Measurements from ENCODE around the gene OGT. TPM values are rescaled to one million over a fixed set of nuclear protein-coding genes. Genes with fewer than 3 reads are reported as not detected.
A peak's percentile ranks its signal among the peaks of the same experiment; 100 is the strongest.

Gene OGT
- total and polyA plus RNA-seq, 5 experiments from 2014 or later, result 29.7 to 675 (median 32.7) TPM

GRCh38 chrX:71514367-71515037 is 18.4 kb upstream of the OGT start:
- H3K4me1 Mint-ChIP-seq, result peaks cover 12 to 22% (median 18%) of the 10 kb centered on the region in 4 donors
- H3K36me3 Mint-ChIP-seq, result no peaks in the 10 kb centered on the region
- ATAC-seq (peak; percentile 99 to 100), DNase-seq (peak in 8 of 10 donors; percentile 31 to 76 (median 58))
- POLR2A ChIA-PET, result interaction anchor here (0.5 to 2.5 kb wide), 3 partner anchors 10 to 20 kb away, joined by 4 to 16 read pairs (median 5); partner anchors contain the start of gene OGT
- H3K27ac Mint-ChIP-seq, result peak overlapping the region; percentile 37 to 92 (median 72)
- no peaks in the 10 kb centered on the region for H3K27me3 Mint-ChIP-seq
- peak overlapping the region in 7 of 10 donors; percentile 3 to 30 (median 19) for H3K4me3 Mint-ChIP-seq
- H3K9me3 Mint-ChIP-seq, result no peaks in the 10 kb centered on the region

- ATAC-seq (no peak), DNase-seq (no peak)
- no peaks in the 10 kb centered on the region for H3K9me3 Mint-ChIP-seq
- H3K4me1 Mint-ChIP-seq, result peaks cover 12 to 22% (median 18%) of the 10 kb centered on the region in 4 donors
- H3K27me3 Mint-ChIP-seq, result no peaks in the 10 kb centered on the region
- no peak overlapping the region for H3K4me3 Mint-ChIP-seq
- no peaks in the 10 kb centered on the region for H3K36me3 Mint-ChIP-seq
- H3K27ac Mint-ChIP-seq, result peak overlapping the region in 5 of 10 donors; percentile 9 to 83 (median 74)
- POLR2A ChIA-PET, result interaction anchor here (0.5 to 2.5 kb wide), 3 partner anchors 9 to 20 kb away, joined by 4 to 16 read pairs (median 5); partner anchors contain the start of gene OGT
Measured at GRCh38 chrX:71515038-71515396, 17.9 kb upstream of the OGT start.

- Mint-ChIP-seq H3K4me1 (peaks cover 0 to 9% (median 5%) of the 10 kb centered on the region in 4 donors), H3K27ac (no peak overlapping the region), H3K27me3 (no peaks in the 10 kb centered on the region), H3K9me3 (no peaks in the 10 kb centered on the region), H3K4me3 (no peak overlapping the region), H3K36me3 (no peaks in the 10 kb centered on the region)
- DNase-seq (no peak), ATAC-seq (no peak)
- POLR2A ChIA-PET, result interaction anchor here (0.7 kb wide), 1 partner anchor 19 kb away, joined by 5 read pairs; no protein-coding TSS in a partner anchor
Measured at GRCh38 chrX:71525316-71525715, 7.6 kb upstream of the OGT start.

- peaks cover 7 to 30% (median 22%) of the 10 kb centered on the region in 3 donors for H3K36me3 Mint-ChIP-seq
- H3K4me3 Mint-ChIP-seq, result peak overlapping the region; percentile 94 to 99 (median 97)
- H3K27ac Mint-ChIP-seq, result peak overlapping the region; percentile 95 to 99 (median 98)
- POLR2A ChIA-PET, result interaction anchor here (1.0 to 4.4 kb wide), 15 partner anchors 8 to 421 kb away, joined by 3 to 47 read pairs (median 7); partner anchors contain the start of genes CXCR3, IL2RG and TAF1
- ATAC-seq, result peak; percentile 55 to 65
- H3K27me3 Mint-ChIP-seq, result no peaks in the 10 kb centered on the region
- peaks cover 6 to 36% (median 26%) of the 10 kb centered on the region in 4 donors for H3K4me1 Mint-ChIP-seq
- peaks cover 0 to 5% (median 0%) of the 10 kb centered on the region in 9 donors for H3K9me3 Mint-ChIP-seq
- DNase-seq, result peak; percentile 26 to 83 (median 64)
Measured at GRCh38 chrX:71532078-71532752, 689 bp upstream of the OGT start.

GRCh38 chrX:71533516-71533850 is 579 bp downstream of the OGT start:
- ATAC-seq (no peak), DNase-seq (no peak)
- Mint-ChIP-seq H3K4me3 (peak overlapping the region; percentile 94 to 99 (median 97)), H3K4me1 (peaks cover 6 to 46% (median 28%) of the 10 kb centered on the region in 4 donors), H3K9me3 (peaks cover 0 to 5% (median 0%) of the 10 kb centered on the region in 9 donors), H3K36me3 (peaks cover 9 to 34% (median 30%) of the 10 kb centered on the region in 3 donors), H3K27ac (peak overlapping the region; percentile 95 to 99 (median 98)), H3K27me3 (no peaks in the 10 kb centered on the region)
- POLR2A ChIA-PET, result interaction anchor here (0.5 to 4.4 kb wide), 20 partner anchors 11 to 431 kb away, joined by 3 to 47 read pairs (median 5); partner anchors contain the start of genes CXCR3, IL2RG, TAF1 and ZMYM3

- Mint-ChIP-seq H3K36me3 (peaks cover 10 to 37% (median 30%) of the 10 kb centered on the region in 3 donors), H3K9me3 (peaks cover 0 to 5% (median 0%) of the 10 kb centered on the region in 9 donors), H3K27me3 (no peaks in the 10 kb centered on the region), H3K4me1 (peaks cover 6 to 51% (median 28%) of the 10 kb centered on the region in 4 donors), H3K27ac (peak overlapping the region; percentile 95 to 99 (median 98)), H3K4me3 (peak overlapping the region; percentile 94 to 99 (median 97))
- ATAC-seq (peak; percentile 33 to 35), DNase-seq (peak in 9 of 10 donors; percentile 31 to 82 (median 60))
- POLR2A ChIA-PET, result interaction anchor here (0.6 to 4.4 kb wide), 22 partner anchors 10 to 496 kb away, joined by 3 to 47 read pairs (median 4); partner anchors contain the start of genes CXCR3, IL2RG, NONO and TAF1
Measured at GRCh38 chrX:71533851-71534561, 1.1 kb downstream of the OGT start.

- POLR2A ChIA-PET, result interaction anchor here (0.6 to 4.4 kb wide), 19 partner anchors 9 to 562 kb away, joined by 3 to 47 read pairs (median 4); partner anchors contain the start of genes CXCR3, IL2RG, NONO and TAF1
- Mint-ChIP-seq H3K4me3 (peak overlapping the region; percentile 94 to 99 (median 97)), H3K9me3 (peaks cover 0 to 5% (median 0%) of the 10 kb centered on the region in 9 donors), H3K4me1 (peaks cover 6 to 55% (median 30%) of the 10 kb centered on the region in 4 donors), H3K27ac (peak overlapping the region; percentile 95 to 99 (median 98)), H3K36me3 (peaks cover 10 to 45% (median 30%) of the 10 kb centered on the region in 3 donors), H3K27me3 (no peaks in the 10 kb centered on the region)
- ATAC-seq (no peak), DNase-seq (no peak)
Measured at GRCh38 chrX:71534773-71535544, 2.1 kb downstream of the OGT start.

GRCh38 chrX:71536285-71536684 is 3.4 kb downstream of the OGT start:
- no peaks in the 10 kb centered on the region for H3K27me3 Mint-ChIP-seq
- peaks cover 10 to 56% (median 31%) of the 10 kb centered on the region in 4 donors for H3K4me1 Mint-ChIP-seq
- DNase-seq (no peak), ATAC-seq (no peak)
- peaks cover 0 to 5% (median 0%) of the 10 kb centered on the region in 9 donors for H3K9me3 Mint-ChIP-seq
- POLR2A ChIA-PET, result interaction anchor here (1.1 to 3.2 kb wide), 5 partner anchors 9 to 54 kb away, joined by 3 to 16 read pairs (median 4); no protein-coding TSS in a partner anchor
- peak overlapping the region; percentile 84 to 99 (median 96) for H3K4me3 Mint-ChIP-seq
- H3K27ac Mint-ChIP-seq, result peak overlapping the region; percentile 18 to 95 (median 81)
- H3K36me3 Mint-ChIP-seq, result peaks cover 14 to 54% (median 30%) of the 10 kb centered on the region in 3 donors

GRCh38 chrX:71537743-71538142 is 4.8 kb downstream of the OGT start:
- Mint-ChIP-seq H3K4me1 (peaks cover 18 to 62% (median 37%) of the 10 kb centered on the region in 4 donors), H3K36me3 (peaks cover 14 to 68% (median 26%) of the 10 kb centered on the region in 3 donors), H3K27me3 (no peaks in the 10 kb centered on the region), H3K27ac (peak overlapping the region; percentile 18 to 95 (median 68)), H3K9me3 (peaks cover 0 to 5% (median 0%) of the 10 kb centered on the region in 9 donors), H3K4me3 (peak overlapping the region; percentile 43 to 99 (median 82))
- ATAC-seq, result no peak
- DNase-seq, result no peak
- POLR2A ChIA-PET, result interaction anchor here (0.7 to 2.8 kb wide), 4 partner anchors 11 to 746 kb away, joined by 3 to 14 read pairs (median 8); partner anchors contain the start of gene TAF1

- Mint-ChIP-seq H3K27me3 (no peaks in the 10 kb centered on the region), H3K4me1 (peaks cover 21 to 86% (median 58%) of the 10 kb centered on the region in 4 donors), H3K27ac (peak overlapping the region; percentile 1 to 93 (median 76)), H3K4me3 (peak overlapping the region; percentile 43 to 99 (median 78)), H3K36me3 (peaks cover 5 to 87% (median 12%) of the 10 kb centered on the region in 3 donors), H3K9me3 (no peaks in the 10 kb centered on the region)
- DNase-seq (no peak), ATAC-seq (peak in 1 of 2 donors; percentile 38)
- POLR2A ChIA-PET, result interaction anchor here (0.7 to 1.5 kb wide), 4 partner anchors 9 to 1106 kb away, joined by 3 to 5 read pairs (median 4); partner anchors contain the start of gene TAF1
Measured at GRCh38 chrX:71540801-71541200, 7.9 kb downstream of the OGT start.
